Measurements from ENCODE around the gene RABL3. TPM values are rescaled to one million over a fixed set of nuclear protein-coding genes. Genes with fewer than 3 reads are reported as not detected.

The RABL3 gene
- polyA plus RNA-seq, 1 of the 3 experiments (the other 2 are of a cell fraction): 2.2 TPM

DNA sequence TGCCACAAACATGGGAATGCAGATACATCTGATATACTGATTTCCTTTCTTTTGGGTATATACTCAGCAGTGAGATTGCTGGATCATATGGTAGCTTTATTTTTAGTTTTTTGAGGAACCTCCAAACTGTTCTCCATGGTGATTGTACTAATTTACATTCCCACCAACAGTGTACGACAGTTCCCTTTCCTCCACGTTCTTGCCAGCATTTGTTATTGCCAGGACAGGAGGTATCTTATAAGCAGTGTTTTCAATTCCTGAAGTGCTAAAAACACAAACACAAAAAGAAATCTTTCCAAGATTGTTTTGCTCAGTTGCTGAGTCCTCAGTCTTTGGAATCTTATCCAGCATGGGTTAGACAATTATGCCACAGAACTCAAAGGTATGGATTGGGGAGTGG, 13.7 kb upstream of the RABL3 start:
- H4K20me1 ChIP-seq (ENCODE audit: insufficient read depth): no peaks in the 10 kb centered on the region
- H3K9me2 ChIP-seq: no peaks in the 10 kb centered on the region; the same call in 1 of the 2 replicates
- no peaks in the 10 kb centered on the region for H3K27me3 ChIP-seq (ENCODE audit: insufficient read depth)
- ChIA-PET POLR2A (no interaction called here), CTCF (no interaction called here)
- H3K79me2 ChIP-seq (ENCODE audit: insufficient read depth): peaks cover 91% of the 10 kb centered on the region
- no peak overlapping the region for H3K27ac ChIP-seq (ENCODE audit: low read depth in 2 of 2, low read length in 1 of 2)
- H3K9ac ChIP-seq: no peak overlapping the region
- H3F3A ChIP-seq (replicated peaks; ENCODE audit: insufficient read depth): no peaks in the 10 kb centered on the region
- WGBS (ENCODE audit: low lambda C conversion rate): 96% methylated on average over 2 of the region's 2 CpGs
- H3K4me1 ChIP-seq (ENCODE audit: control insufficient read depth in 1 of 2, insufficient read depth in 2 of 2, low read depth in 1 of 2, low read length in 1 of 2): peaks cover 0 to 9% of the 10 kb centered on the region in 2 experiments; a peak in 1 of 4 replicates
- no peak for DNase-seq
- no peaks in the 10 kb centered on the region for H3K9me3 ChIP-seq
- peaks cover 28 to 45% of the 10 kb centered on the region in 2 experiments for H3K36me3 ChIP-seq (replicated peaks in 1 of 2; ENCODE audit: control insufficient read depth in 1 of 2, insufficient read depth in 2 of 2, low read length in 1 of 2)
- H2AFZ ChIP-seq (ENCODE audit: low read depth): no peak overlapping the region
- no peak overlapping the region for H3K4me2 ChIP-seq
- no peak overlapping the region for H3K4me3 ChIP-seq (ENCODE audit: low read depth in 2 of 2, low read length in 1 of 2)
- TF ChIP-seq FOXJ3 (CRISPR knock-in tag; IDR thresholded peaks at IDR 0.05): no peak
- TF ChIP-seq CHD2 (IDR thresholded peaks at IDR 0.05; ENCODE audit: low read length, partially characterized antibody): no peak
- no peak for TF ChIP-seq EZH2phosphoT487 (IDR thresholded peaks at IDR 0.05; ENCODE audit: borderline replicate concordance, low read depth)
- TF ChIP-seq POLR2AphosphoS5 (IDR thresholded peaks at IDR 0.05; ENCODE audit: low read depth, low read length): no peak
- TF ChIP-seq, protein P1, sequence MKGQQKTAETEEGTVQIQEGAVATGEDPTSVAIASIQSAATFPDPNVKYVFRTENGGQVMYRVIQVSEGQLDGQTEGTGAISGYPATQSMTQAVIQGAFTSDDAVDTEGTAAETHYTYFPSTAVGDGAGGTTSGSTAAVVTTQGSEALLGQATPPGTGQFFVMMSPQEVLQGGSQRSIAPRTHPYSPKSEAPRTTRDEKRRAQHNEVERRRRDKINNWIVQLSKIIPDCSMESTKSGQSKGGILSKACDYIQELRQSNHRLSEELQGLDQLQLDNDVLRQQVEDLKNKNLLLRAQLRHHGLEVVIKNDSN (IDR thresholded peaks at IDR 0.05; ENCODE audit: borderline replicate concordance, low read depth): no peak
- TF ChIP-seq, protein P2, sequence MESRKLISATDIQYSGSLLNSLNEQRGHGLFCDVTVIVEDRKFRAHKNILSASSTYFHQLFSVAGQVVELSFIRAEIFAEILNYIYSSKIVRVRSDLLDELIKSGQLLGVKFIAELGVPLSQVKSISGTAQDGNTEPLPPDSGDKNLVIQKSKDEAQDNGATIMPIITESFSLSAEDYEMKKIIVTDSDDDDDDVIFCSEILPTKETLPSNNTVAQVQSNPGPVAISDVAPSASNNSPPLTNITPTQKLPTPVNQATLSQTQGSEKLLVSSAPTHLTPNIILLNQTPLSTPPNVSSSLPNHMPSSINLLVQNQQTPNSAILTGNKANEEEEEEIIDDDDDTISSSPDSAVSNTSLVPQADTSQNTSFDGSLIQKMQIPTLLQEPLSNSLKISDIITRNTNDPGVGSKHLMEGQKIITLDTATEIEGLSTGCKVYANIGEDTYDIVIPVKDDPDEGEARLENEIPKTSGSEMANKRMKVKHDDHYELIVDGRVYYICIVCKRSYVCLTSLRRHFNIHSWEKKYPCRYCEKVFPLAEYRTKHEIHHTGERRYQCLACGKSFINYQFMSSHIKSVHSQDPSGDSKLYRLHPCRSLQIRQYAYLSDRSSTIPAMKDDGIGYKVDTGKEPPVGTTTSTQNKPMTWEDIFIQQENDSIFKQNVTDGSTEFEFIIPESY (IDR thresholded peaks at IDR 0.05; ENCODE audit: borderline replicate concordance, low read depth): no peak

DNA sequence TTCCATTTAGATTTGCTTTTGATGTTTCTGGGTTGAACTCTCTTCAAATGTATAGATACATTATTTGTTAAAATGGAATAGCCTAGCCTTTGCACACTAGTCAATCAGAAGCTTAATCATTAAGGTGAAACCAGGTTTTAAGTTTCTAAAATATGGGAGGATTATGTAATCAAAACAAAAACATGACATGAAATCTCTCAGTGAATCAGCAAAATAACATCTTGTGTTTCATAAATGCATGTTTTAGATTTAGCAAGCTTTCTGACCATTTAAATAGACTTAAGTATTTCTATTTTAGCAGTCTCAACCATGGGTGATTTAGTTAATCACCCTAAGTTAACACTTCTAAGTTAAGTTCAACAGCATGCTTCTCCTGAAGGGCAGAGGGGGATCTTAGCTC, 11.5 kb upstream of the RABL3 start:
- CTCF ChIA-PET: interaction anchor here (1.0 to 1.7 kb wide), 4 partner anchors 12 to 41 kb away, joined by 3 to 5 read pairs (median 4); no protein-coding TSS in a partner anchor
- Histone ChIP-seq H3K4me3 (ENCODE audit: low read depth in 2 of 2, low read length in 1 of 2) (no peak overlapping the region), H3K27me3 (ENCODE audit: insufficient read depth) (no peaks in the 10 kb centered on the region), H3K9me2 (no peaks in the 10 kb centered on the region; the same call in 1 of the 2 replicates), H3K9ac (no peak overlapping the region), H3K36me3 (replicated peaks in 1 of 2; ENCODE audit: control insufficient read depth in 1 of 2, insufficient read depth in 2 of 2, low read length in 1 of 2) (peaks cover 33 to 50% of the 10 kb centered on the region in 2 experiments), H3K79me2 (ENCODE audit: insufficient read depth) (peaks cover 92% of the 10 kb centered on the region), H3K4me1 (ENCODE audit: control insufficient read depth in 1 of 2, insufficient read depth in 2 of 2, low read depth in 1 of 2, low read length in 1 of 2) (peaks cover 0 to 9% of the 10 kb centered on the region in 2 experiments; a peak in 1 of 4 replicates), H3K27ac (ENCODE audit: low read depth in 2 of 2, low read length in 1 of 2) (no peak overlapping the region; a peak in 1 of 4 replicates), H4K20me1 (ENCODE audit: insufficient read depth) (no peaks in the 10 kb centered on the region), H3K4me2 (no peak overlapping the region), H3K9me3 (no peaks in the 10 kb centered on the region), H2AFZ (ENCODE audit: low read depth) (no peak overlapping the region), H3F3A (replicated peaks; ENCODE audit: insufficient read depth) (no peaks in the 10 kb centered on the region)
- POLR2A ChIA-PET: no interaction called here
- no peak for DNase-seq
- TF ChIP-seq RAD21 (IDR thresholded peaks at IDR 0.05; ENCODE audit: low read length): no peak
- no peak for TF ChIP-seq YY1 (IDR thresholded peaks at IDR 0.05; ENCODE audit: low read depth)
- TF ChIP-seq, protein P1 (IDR thresholded peaks at IDR 0.05; ENCODE audit: borderline replicate concordance, low read depth): no peak
- no peak for TF ChIP-seq ELF1 (IDR thresholded peaks at IDR 0.05)
- no peak for TF ChIP-seq NFIC (IDR thresholded peaks at IDR 0.05; ENCODE audit: borderline replicate concordance)
- no peak for TF ChIP-seq JUND (IDR thresholded peaks at IDR 0.05)
- TF ChIP-seq GABPA (IDR thresholded peaks at IDR 0.05; ENCODE audit: low read depth): no peak
- TF ChIP-seq, protein P2 (IDR thresholded peaks at IDR 0.05; ENCODE audit: borderline replicate concordance, low read depth): no peak
- TF ChIP-seq GATA2 (CRISPR knock-in tag; IDR thresholded peaks at IDR 0.05): no peak
- no peak for TF ChIP-seq EZH2phosphoT487 (IDR thresholded peaks at IDR 0.05; ENCODE audit: borderline replicate concordance, low read depth)
- TF ChIP-seq RXRA (IDR thresholded peaks at IDR 0.05; ENCODE audit: borderline replicate concordance, low read depth): no peak
- TF ChIP-seq TEAD4 (IDR thresholded peaks at IDR 0.05; ENCODE audit: borderline replicate concordance, insufficient read depth): no peak
- no peak for TF ChIP-seq CHD2 (IDR thresholded peaks at IDR 0.05; ENCODE audit: low read length, partially characterized antibody)
- TF ChIP-seq, protein P3, sequence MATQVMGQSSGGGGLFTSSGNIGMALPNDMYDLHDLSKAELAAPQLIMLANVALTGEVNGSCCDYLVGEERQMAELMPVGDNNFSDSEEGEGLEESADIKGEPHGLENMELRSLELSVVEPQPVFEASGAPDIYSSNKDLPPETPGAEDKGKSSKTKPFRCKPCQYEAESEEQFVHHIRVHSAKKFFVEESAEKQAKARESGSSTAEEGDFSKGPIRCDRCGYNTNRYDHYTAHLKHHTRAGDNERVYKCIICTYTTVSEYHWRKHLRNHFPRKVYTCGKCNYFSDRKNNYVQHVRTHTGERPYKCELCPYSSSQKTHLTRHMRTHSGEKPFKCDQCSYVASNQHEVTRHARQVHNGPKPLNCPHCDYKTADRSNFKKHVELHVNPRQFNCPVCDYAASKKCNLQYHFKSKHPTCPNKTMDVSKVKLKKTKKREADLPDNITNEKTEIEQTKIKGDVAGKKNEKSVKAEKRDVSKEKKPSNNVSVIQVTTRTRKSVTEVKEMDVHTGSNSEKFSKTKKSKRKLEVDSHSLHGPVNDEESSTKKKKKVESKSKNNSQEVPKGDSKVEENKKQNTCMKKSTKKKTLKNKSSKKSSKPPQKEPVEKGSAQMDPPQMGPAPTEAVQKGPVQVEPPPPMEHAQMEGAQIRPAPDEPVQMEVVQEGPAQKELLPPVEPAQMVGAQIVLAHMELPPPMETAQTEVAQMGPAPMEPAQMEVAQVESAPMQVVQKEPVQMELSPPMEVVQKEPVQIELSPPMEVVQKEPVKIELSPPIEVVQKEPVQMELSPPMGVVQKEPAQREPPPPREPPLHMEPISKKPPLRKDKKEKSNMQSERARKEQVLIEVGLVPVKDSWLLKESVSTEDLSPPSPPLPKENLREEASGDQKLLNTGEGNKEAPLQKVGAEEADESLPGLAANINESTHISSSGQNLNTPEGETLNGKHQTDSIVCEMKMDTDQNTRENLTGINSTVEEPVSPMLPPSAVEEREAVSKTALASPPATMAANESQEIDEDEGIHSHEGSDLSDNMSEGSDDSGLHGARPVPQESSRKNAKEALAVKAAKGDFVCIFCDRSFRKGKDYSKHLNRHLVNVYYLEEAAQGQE (IDR thresholded peaks at IDR 0.05; ENCODE audit: low read depth, low read length): no peak
- no peak for TF ChIP-seq EP300 (IDR thresholded peaks at IDR 0.05; ENCODE audit: borderline replicate concordance in 1 of 2, low read depth in 1 of 2, low read length in 1 of 2)
- TF ChIP-seq RCOR1 (IDR thresholded peaks at IDR 0.05; ENCODE audit: low read length): no peak
